T-helper 2 cell (primary cell): ENCODE results near the gene ME3.
"Not testable (repeated sequence)": the region's sequence is repeated elsewhere in the genome, so short reads cannot be mapped to it uniquely, and the experiment has no call there.

Experiments
- DNase-seq, 5 experiments: peaks; one replicate each; pipeline versions ENCODE4 v3.0.0 to v3.0.0-alpha.2; 2012 to 2022

Gene ME3

DNA sequence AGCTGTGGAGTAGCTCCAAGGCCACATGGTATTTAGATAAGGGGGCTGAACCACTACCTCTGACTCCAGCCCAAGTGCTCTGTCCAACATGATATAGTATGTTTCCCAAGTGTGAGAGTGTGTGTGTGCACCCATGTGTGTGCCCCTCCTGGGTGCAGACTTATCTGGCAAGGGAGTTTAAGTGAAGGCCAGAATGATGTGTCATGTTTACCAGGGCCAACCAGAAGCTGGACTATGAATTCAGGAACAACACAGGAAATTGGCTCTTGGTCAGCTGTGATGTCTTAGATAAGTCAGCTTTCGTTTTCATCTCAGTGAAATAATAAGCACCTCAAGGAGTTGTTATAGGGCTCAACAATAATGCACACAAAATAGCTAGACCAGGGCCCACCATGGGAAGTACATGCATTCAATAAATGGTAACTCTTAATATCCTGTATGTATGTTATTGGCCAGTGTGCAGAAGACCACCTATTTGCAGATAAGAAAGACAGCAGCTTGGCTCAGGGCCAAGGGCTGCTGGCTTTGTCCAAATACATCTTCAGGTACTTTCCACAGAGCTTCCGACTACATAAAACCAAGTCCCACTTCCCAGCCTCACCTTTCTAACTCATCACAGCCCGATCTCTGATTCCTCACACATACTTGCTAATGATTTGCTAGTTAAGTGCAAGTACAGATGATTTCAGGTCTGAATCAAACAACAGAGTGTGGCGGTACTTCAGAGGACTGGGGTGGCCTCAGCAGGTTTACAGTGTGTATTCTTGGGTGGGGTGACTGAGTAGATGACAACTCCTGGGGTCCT, 120.9 kb downstream of the ME3 start:
- DNase-seq, result no peak

DNA sequence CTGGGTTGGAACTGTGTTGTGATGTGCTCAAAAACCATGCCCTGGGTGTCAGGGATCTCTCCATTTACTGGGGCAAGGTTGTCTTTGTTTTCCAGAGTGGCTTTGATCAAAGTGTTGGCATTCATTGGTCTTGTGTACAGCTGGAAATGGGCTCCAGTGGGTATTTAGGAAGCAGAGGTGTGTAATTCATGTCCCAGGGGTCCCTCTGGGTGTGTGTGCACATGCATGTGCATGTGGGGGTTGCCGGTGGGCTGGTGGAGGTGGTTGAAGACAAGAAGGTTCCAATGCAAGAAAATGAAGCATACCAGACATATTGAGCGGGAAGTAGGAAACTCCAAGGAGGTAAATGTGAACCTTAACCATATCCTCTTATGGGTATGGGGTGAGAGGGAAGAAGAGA, 121.7 kb downstream of the ME3 start:
- DNase-seq, result no peak

DNA sequence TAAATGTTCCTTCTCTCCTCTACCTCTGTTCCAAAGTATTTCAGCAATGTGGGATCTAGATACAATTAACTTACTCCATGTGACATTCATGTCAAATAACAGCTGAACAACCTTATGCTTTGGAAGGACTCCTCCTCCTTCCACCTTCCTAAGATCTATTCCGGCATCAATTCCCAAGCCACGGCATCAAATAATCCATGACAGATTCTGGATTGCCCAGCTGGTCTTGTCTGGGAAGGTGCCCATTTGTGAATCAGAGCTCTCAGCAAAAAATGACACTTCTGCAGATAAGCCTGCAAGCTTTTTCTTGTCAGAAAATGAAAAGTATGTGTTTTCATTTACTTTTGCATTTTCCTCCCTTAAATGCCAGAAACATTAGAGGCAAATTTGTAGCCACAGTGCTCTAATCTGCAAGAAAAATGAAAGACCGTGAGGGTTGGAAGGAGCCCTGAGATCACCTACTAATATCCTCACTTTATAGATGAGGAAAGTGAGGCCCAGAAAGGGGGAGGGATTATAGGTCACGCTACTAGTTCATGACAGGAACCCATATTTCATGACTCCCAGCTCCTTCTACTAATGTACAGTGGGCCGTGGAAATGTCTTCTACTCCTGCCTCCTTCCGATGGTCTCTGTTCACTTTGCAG, 124.0 kb downstream of the ME3 start:
- DNase-seq, result no peak

DNA sequence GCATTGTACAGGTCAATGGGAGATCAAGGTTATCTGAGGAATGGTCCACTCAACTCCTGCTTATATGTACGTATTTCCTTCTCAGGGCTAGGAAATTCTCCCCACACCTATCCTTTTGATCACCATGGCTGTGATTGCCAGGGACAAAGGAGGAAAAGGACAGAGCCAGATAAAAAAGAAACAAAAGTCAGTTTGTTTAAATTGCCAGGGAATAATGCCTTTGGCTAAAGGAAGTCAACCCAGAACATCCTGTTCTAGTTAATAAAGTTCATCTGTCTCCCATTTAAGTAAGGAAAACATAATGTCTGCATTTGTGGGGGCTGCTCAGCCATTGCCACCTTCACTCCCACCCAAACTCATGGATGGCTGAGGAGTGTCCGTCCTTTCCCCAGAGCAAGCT, 124.7 kb downstream of the ME3 start:
- DNase-seq, result no peak

DNA sequence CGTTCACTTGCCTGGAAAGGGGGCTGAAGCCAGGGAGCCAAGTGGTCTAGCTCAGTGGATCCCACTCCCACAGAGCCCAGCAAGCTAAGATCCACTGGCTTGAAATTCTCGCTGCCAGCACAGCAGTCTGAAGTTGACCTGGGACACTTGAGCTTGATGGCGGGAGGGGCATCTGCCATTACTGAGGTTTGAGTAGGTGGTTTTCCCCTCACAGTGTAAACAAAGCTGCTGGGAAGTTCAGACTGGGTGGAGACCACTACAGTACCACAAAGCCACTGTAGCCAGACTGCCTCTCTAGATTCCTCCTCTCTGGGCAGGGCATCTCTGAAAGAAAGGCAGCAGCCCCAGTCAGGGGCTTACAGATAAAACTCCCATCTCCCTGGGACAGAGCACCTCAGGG, 131.1 kb downstream of the ME3 start:
- not testable (repeated sequence) for DNase-seq

DNA sequence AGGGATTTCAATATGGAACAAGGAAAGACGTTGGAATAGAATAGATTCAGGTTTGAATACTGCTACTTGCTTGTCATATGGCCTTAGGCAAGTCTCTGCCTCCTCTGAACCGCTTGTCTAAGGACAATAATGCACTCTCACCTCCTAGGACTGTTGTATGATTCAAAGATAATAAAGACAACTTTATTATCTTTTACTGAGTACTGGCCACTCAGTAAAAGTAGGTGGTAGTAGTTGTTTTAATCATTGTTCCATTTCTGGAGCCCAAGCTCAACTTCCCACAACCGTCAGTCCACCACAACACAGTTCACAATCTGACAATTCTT, 134.2 kb downstream of the ME3 start:
- no peak for DNase-seq

DNA sequence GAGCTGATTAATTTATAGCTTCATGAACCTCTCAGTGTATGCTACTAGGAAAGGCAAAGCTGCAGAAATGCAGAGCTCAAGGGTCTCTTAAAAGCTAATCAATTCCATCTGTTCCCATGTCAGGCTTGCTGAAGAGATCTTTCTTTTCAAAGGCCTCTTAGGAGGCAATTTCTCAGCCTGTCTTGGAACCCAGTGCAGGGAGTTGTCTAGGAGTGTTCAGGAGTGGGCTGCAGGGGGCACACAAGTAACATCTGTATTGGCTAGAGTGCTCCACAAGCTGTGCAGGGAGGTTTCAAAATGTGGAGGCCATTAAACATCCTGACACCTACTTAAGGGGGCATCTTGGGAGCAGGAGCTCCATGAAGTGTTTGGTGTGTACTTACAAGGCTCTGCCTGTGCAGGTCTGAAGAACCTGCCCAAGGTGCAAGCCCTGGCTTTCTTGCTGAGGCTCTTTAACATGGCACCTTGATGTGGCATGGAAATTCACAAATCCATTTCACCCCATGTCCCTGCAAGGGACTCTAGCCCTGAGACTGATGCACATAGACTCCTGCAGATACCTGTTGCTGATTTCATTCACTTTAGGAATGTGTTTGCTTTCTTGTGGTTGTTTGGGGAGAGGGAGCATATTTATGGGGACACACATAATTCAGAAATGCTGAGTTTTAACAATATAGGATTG, 134.7 kb downstream of the ME3 start:
- no peak for DNase-seq

DNA sequence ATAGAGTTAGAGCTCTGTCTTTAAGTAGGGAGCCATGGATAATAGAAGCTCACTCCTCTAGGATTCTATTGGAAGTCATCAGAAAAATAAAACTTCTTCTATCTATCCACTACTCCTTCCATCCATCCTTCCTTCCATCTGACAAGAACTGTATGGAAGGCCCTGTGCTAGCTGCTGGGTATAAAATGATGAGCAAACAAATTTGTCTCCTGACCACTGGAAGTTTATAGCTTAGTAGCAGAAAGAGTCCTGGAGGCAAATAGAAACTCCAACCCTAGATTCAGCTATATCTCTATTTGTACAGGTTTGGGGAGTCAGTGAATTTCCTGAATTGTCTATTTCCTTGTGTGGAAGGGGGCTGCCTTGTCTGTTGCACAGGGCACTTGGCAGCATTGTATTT, 136.6 kb downstream of the ME3 start:
- no peak for DNase-seq

DNA sequence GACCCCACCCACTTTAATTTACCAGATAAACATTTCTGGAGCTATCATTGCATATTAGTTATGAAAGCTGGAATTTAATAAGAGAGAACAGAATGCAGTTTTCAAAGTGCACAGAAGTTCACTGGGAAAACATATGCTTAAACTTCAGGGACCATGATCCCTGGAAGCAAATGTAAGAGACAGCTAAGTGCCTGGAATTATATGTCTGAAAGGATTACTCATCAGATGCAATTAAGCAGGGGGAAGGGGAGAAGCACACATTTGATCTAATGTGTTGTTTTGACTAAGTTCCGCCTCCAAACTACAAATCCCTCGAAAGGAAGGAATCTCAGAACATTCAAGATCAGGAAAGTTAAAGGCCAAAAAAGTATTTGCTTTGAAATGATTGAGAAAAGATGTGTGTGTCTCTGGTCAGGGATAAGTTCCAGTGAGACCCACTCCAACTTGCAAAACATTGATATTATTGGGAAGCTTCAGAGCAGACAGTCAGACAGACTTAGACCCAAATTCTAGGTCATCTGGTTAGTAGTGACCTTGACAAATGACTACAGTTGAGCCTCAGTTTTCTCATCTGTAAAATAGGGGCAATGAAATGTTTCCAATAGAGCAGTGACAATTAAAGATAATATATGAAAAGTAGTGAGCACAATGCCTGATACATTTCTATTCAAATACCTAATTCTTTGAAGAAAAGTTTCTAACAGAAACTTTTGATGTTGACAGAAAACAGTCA, 147.6 kb downstream of the ME3 start:
- no peak for DNase-seq

DNA sequence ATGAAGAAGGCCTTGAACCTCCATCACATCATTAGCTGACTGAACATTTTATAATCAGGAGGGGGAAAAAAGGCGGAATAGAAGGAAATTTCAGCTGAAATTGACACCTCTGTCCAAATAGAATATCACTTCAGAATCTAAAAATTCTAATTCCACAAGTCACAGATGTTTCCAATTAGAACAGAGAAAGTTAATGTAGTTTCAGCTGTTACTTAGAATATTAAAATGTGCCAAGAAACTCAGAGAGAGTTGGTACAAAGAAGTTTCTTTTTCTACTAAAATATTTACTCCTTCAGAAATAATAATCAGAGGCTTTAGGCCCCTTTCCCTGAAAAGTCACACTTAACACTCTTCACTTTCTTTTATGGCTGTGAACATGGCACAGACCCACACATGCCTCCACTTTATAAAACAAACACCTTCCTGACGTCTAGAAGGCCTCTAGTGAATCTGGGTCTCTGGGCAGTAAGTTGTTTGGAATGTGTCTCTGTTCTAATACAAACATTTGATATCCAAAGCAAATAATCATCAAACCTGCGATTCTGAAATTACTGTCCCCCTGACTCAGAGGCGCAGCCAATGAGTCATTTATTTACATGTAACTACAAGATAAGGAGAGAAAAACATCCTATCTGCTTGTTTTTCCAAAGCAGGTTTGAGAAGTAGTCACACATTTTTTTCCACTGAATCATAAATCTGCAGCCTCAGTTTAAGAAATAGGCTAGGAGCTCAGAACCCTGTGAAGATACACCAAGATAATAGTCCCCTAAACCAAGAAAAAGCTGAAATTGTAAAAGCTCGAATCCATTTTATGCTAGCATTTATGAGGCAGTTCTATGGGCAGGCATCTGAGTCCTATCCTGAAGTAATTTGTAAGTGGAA, 148.4 kb downstream of the ME3 start:
- DNase-seq, result peak in 1 of 5 experiments; percentile 35

DNA sequence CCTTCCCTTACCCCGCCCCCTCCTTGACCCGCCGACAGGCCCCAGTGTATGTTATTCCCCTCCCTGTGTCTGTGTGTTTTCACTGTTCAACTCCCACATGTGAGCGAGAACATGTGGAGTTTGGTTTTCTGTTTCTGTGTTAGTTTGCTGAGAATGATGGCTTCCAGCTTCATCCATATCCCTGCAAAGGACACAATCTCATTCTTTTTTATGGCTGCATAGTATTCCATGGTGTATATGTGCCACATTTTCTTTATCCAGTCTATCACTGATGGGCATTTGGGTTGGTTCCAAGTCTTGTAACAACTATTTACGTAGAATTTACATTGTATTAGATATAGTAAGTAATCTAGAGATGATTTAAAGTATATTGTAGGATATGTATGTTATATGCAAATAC, 149.9 kb downstream of the ME3 start:
- DNase-seq, result not testable (repeated sequence)

DNA sequence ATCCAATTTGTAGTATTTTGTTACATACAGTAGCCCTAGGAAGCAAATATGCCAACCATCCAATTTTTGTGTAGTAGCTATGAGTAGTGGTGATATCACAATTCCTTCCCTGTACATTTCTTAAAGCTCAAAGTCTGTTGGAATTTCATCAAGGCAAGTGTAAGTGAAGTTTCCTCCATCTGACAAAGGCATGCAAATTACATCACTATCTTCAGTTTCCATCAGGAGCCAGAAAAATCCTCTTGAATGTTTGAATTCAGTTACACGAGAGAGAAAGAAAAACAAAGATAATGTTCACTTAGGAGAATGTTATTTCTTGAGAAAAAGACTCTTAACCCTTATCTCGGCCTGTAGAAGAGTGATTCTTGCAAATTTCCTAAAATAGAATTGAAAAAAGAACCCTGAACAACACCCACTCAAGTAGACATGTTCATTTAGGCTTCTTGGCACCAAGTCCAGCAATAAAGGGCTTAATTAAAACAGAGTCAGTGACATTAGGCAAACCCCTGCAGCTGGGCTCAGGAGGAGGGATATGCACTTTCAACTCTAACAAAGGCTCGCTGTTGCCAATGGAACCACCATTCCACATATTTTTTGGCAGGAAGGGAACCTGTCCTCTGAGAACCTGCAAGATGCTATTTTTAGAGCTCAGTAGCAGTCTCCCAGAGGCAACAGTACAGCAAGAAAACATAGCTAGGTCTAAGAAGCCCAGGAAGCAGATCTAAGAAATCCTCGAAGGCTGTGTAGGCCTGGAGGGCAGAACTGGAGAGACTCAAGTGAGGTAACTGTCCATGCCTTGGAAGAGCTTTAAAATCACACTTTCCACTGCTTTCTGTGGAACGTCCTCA, 153.1 kb downstream of the ME3 start:
- DNase-seq, result no peak

DNA sequence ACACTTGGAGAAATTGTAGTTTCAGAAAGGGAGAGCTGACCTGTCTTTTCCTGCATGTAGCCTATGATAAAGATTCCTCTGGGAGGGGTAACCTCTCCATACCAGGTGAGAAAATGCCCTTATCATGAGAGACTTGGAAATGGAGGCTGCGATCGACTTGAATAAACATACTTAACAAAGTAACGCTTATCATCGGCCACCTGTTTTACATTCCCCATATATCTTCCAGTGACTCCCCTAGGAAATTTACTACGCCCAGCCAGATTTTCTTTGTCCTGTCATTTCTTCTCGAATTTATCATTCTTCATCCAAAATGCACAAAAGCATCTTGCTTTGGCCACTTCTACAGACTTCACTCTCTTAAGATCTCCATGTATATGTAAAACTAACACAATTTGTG, 154.2 kb downstream of the ME3 start:
- no peak for DNase-seq

DNA sequence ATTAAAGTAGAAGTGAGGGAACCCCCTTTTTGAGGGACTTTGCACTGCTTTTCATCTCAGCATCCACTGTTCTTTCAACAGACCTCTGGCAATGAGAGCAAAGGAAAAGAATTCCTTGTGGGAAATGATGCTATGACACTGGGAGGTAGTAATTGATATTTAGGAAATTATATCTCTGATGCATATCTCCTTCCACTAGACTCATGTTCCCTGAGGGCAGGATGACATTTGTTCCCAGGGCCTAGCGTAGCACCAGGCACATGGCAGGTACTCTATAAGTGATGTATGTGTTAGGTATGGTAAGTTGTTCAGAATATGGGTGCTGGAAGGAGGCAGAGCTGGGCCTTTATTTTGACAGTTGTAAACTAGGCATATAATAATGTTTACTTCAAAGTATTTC, 154.9 kb downstream of the ME3 start:
- no peak for DNase-seq

DNA sequence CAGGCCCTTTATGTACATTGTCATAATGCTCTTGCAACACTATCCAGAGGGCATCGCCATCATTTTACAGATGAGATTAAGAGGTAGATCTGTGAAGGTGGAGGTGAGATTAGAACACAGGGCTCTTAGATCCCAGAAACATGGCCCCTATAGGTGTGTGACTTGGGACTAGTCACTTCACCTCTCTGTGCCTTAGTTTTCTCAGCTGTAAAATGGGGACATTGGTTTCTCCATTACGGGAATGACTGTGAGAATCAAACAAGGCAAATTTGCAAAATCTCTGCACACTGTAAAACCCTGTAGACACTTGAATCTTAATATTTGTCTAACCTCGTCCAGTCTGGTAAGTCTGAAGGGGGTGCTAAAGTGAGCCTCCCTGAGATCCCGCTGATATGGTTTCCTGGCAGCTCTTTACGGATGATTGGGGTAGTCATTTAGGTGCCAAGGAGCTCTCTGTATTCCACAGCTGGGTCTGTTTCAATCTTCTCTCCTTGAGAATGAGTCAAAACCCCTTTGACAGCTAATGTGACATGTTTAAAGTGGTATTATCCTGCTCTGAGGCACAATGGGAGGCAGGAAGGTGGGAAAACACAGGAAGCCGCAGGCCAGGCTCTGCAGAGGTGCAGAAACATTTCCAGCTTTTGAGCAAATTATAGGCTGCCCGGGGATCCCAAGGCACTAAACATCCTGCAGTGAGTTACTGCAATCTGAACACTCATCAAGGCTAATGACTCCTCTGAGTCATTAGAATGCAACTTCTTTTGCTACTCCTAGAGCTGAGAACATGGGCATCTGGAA, 156.9 kb downstream of the ME3 start:
- no peak for DNase-seq

DNA sequence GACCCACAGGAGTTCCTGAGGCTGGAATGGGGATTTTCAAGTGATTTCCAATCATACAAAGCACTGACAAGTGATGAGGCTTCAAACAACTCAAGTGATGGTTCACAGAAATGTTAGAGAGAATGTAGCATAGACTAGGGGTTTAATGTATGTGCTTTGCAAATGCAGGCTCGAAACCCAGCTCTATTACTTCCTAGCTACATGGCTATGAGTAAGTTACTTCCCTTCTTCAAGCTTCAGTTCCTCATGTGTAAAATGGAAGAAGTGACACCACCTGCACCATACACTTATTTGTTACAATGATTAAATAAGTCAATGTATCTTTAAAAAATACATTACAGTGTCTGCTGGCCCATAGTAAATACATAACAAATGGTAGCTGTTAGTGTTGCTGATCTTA, 158.0 kb downstream of the ME3 start:
- DNase-seq, result no peak

DNA sequence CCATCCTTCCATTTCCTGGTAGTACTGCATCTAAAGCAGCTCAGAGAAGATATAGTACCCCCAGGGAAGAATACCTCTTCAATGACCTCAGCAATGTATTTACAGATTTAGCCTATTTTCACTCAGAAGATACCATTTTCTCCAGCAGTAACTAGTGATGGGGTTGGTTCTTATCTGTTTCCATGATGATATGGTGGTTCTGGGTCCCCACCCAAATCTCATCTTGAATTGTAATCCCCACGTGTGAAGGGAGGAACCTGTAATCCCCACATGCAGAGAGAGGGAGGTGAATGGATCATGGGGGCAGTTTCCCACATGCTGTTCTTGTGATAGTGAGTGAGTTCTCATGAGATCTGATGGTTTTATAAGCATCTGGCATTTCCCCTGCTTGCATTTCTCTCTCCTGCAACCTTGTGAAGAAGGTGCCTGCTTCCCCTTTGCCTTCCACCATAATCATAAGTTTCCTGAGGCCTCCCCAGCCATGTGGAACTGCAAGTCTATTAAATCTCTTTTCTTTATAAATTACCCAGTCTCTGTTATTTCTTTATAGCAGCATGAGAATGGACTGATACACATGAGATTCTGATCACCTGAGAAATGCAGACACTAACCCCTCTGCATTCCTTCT, 158.6 kb downstream of the ME3 start:
- DNase-seq, result no peak

DNA sequence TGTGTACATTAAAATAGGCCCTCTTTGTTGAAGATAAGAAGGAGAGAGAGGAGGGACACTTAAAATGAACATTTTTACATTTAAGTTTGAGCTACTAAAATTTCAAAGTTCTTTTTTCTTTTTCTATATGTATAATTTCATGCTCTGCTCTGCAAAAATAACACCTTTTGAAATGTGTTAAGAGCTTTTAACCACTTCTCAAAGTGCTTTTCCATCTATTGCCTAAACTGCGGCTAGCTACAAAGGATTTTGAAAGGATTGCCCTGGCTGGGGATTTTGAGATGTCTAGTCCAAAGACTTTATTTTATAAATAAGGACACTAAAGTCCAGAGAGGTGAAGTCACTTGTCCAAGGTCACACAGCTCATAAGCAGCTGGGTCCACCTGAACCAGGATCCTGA, 159.3 kb downstream of the ME3 start:
- no peak for DNase-seq

DNA sequence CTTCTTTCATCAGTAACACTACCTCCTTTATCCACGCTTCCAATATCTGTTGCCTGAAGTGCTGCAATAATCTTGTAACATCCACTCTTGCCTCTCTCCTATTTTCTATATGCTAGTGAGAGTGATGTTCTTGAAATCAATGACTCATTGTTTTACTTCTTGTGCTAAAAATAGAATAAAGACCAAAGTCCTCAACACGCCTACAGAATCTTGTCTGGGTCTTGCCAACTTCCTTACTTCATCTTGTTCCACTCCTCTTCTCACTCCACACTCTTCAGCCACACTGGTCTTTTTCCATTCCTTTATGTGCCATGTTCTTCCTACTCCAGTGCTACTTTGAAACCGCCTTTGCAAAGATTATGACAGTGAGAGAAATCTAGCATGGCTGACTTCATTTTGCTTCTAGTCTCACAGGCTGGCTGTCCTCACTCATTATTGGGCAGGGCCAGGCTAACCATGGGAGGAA, 161.3 kb downstream of the ME3 start:
- no peak for DNase-seq

DNA sequence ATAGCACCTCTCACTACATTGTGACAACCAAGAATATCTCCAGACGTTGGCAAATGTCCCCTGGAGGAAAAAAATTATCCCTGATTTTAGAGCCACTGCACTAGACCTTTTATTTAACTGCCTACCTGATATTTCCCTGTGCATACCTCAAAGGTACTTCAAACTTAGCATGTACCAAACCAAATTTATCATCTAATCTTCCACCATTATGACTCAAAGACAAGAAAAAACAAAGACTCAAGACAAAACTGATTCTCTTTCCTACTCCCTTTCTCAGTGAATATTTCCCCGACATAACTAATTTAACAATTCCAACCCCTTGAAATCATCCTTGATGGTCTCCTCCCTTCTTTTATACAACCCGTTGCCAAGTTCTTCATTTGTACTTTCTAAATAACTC, 161.7 kb downstream of the ME3 start:
- DNase-seq, result no peak
